ENCODE data around the gene ZNF407.

DNA sequence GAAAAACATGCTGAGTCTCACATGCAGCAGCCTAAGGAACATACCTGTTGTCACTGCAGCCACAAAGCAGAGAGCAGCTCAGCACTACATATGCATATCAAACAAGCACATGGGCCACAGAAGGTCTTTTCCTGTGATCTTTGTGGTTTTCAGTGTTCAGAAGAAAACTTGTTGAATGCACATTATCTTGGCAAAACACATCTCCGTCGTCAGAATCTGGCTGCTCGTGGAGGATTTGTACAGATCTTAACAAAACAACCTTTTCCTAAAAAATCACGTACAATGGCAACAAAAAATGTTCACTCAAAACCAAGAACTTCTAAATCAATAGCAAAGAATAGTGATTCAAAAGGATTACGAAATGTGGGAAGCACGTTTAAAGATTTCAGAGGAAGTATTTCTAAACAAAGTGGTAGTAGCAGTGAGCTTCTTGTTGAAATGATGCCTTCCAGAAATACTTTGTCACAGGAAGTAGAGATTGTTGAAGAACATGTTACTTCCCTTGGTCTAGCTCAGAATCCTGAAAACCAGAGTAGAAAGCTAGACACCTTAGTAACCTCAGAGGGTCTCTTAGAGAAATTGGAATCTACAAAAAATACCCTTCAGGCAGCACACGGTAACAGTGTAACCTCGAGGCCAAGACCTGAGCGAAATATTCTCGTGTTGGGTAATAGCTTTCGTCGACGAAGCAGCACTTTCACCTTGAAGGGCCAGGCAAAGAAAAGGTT is 34.1 kb downstream of the ZNF407 start:
- TF ChIP-seq CTCF (IDR thresholded peaks at IDR 0.05) = no peak
- TF ChIP-seq POLR2A (IDR thresholded peaks at IDR 0.05) = no peak

Data from adrenal gland (tissue), 5 donors.